Endothelial cell of umbilical vein (primary cell): Measurements from ENCODE around the gene EML1. TPM values are rescaled to one million over a fixed set of nuclear protein-coding genes. Genes with fewer than 3 reads are reported as not detected.

Experiments used
- BruUV-seq: library from RNA; stranded (reverse); fragments of 400-500 nt; replicated peaks from 2 replicates; lab custom pipeline; 2021; lab: Mats Ljungman, UMichigan
- CTCF ChIA-PET: fragments of 300-600, 350-600 bp; sonication (Branson Sonifier 250); formaldehyde crosslinking; loops from one replicate; lab custom pipeline; 2021; ENCODE audit warnings: antibody characterized with exemption, inconsistent platforms; lab: Charles Lee
- POLR2A ChIA-PET: fragments of 300-600, 350-600 bp; sonication (Branson Sonifier 250); formaldehyde crosslinking; loops from one replicate; lab custom pipeline; 2021; ENCODE audit warnings: antibody characterized with exemption, inconsistent platforms; lab: Charles Lee
- DNase-seq: peaks from one replicate; pipeline ENCODE4 v3.0.0-alpha.2; 2011; ENCODE audit warnings: low read depth, low spot score
- FAIRE-seq: peaks from 2 replicates; lab custom pipeline; 2011; peaks lifted over from hg19 to GRCh38; lab: Jason Lieb, UNC
- H2AFZ ChIP-seq: 2 replicates; pipeline ENCODE4 v1.6.0; 2012; ENCODE audit warnings: low read depth, low read length, control low read depth, inconsistent platforms
- H3K27ac ChIP-seq: 2 replicates; pipeline ENCODE4 v1.5.1; 2011; ENCODE audit warnings: low read depth, mild to moderate bottlenecking, control low read depth, low read length, moderate library complexity; ENCODE audit not compliant: insufficient read depth
- H3K27me3 ChIP-seq, 2 experiments: 2 replicates each; pipeline versions ENCODE4 v1.6.0 to v1.6.1; 2011; ENCODE audit warnings: low read length in 2 of 2, mixed read lengths in 1 of 2; ENCODE audit not compliant: control insufficient read depth in 2 of 2, insufficient read depth in 2 of 2
- H3K36me3 ChIP-seq, 2 experiments: 2 replicates in 1 of 2; 3 replicates in 1 of 2; pipeline ENCODE4 v1.5.1; 2011; ENCODE audit warnings: low read length in 2 of 2, mild to moderate bottlenecking in 1 of 2, moderate library complexity in 1 of 2; ENCODE audit not compliant: control insufficient read depth in 2 of 2, insufficient read depth in 2 of 2; ENCODE audit errors: extremely low read depth in 1 of 2
- H3K4me1 ChIP-seq: 3 replicates; pipeline ENCODE4 v1.5.1; 2011; ENCODE audit warnings: mild to moderate bottlenecking, low read length; ENCODE audit not compliant: control insufficient read depth, insufficient read depth; ENCODE audit errors: extremely low read depth
- H3K4me2 ChIP-seq: 2 replicates; pipeline ENCODE4 v1.6.1; 2011; ENCODE audit warnings: low read length, control low read depth, mixed read lengths; ENCODE audit not compliant: insufficient read depth
- H3K4me3 ChIP-seq, 3 experiments: fragments of 200-600 bp in 1 of 3; sonication (generic), shearing (Covaris generic) in 1 of 3; replicated peaks in 1 of 3; 2 replicates each; pipeline ENCODE4 v1.5.1; 2011 to 2016; ENCODE audit warnings: control low read depth in 3 of 3, low read length in 3 of 3, mild to moderate bottlenecking in 2 of 3, inconsistent platforms in 1 of 3, low read depth in 1 of 3, moderate library complexity in 1 of 3; ENCODE audit not compliant: insufficient read depth in 1 of 3
- H3K79me2 ChIP-seq: 2 replicates; pipeline ENCODE4 v1.6.0; 2012; ENCODE audit warnings: low read length, inconsistent platforms; ENCODE audit not compliant: control insufficient read depth, insufficient read depth
- H3K9ac ChIP-seq: replicated peaks from 2 replicates; pipeline ENCODE3; 2011; ENCODE audit warnings: low read length, control low read depth; ENCODE audit not compliant: insufficient read depth; ENCODE audit errors: extremely low read depth
- H3K9me1 ChIP-seq: replicated peaks from 3 replicates; pipeline ENCODE4 v1.6.0; 2011; ENCODE audit warnings: mild to moderate bottlenecking, low read length; ENCODE audit not compliant: control insufficient read depth, insufficient read depth; ENCODE audit errors: extremely low read depth
- H3K9me3 ChIP-seq: replicated peaks from 2 replicates; pipeline ENCODE4 v1.5.1; 2012; ENCODE audit warnings: low read length, inconsistent platforms; ENCODE audit not compliant: control insufficient read depth, insufficient read depth
- H4K20me1 ChIP-seq: replicated peaks from 2 replicates; pipeline ENCODE3; 2011; ENCODE audit warnings: mild to moderate bottlenecking, low read length; ENCODE audit not compliant: control insufficient read depth, insufficient read depth; ENCODE audit errors: extremely low read depth
- EZH2 ChIP-seq: IDR thresholded peaks from 2 replicates; pipeline ENCODE4 v1.6.1; 2012; ENCODE audit warnings: borderline replicate concordance, low read depth, mild to moderate bottlenecking, moderate library complexity, low read length, inconsistent platforms; ENCODE audit not compliant: severe bottlenecking
- FOS ChIP-seq: IDR thresholded peaks from 2 replicates; pipeline ENCODE4 v1.6.1; 2011; ENCODE audit warnings: mild to moderate bottlenecking, low read length, moderate library complexity, borderline replicate concordance; ENCODE audit not compliant: insufficient read depth
- GATA2 ChIP-seq: IDR thresholded peaks from 2 replicates; pipeline ENCODE4 v1.7.0; 2011; ENCODE audit warnings: low read depth, mild to moderate bottlenecking, moderate library complexity, mixed read lengths, low read length; ENCODE audit not compliant: insufficient read length, insufficient read depth
- JUN ChIP-seq: IDR thresholded peaks from 2 replicates; pipeline ENCODE4 v1.6.1; 2011; ENCODE audit warnings: borderline replicate concordance, low read depth; ENCODE audit not compliant: insufficient read length, insufficient read depth
- MYC ChIP-seq: IDR thresholded peaks from one replicate; pipeline ENCODE4 v1.6.1; 2011; ENCODE audit warnings: mild to moderate bottlenecking, low read depth, low read length
- POLR2A ChIP-seq: IDR thresholded peaks from 2 replicates; pipeline ENCODE4 v1.6.1; 2012; ENCODE audit warnings: low read depth, mild to moderate bottlenecking, control low read depth, low read length
- POLR2AphosphoS5 ChIP-seq: IDR thresholded peaks from 2 replicates; pipeline ENCODE4 v1.6.1; 2012; ENCODE audit warnings: low read depth, mild to moderate bottlenecking, control low read depth, low read length, moderate library complexity; ENCODE audit not compliant: insufficient read depth
- dilution Hi-C: fragments of 300-500 bp; cut with MboI; formaldehyde crosslinking; loops from one replicate; pipeline ENCODE4 v1.15.0; 2019; ENCODE audit warnings: low sequenced_read_pairs; ENCODE audit not compliant: extremely low pct_ligation_motif_present
- intact Hi-C: fragments of 100-400 bp; cut with micrococcal nuclease; formaldehyde crosslinking; loops from one replicate; pipeline ENCODE4 v1.10.0; 2022
- polyA plus RNA-seq, 4 experiments: library from polyadenylated mRNA; depleted of rRNA in 3 of 4; stranded (reverse) in 3 of 4; unstranded in 1 of 4; fragments of >200 nt; gene quantifications; 2 replicates each; pipeline versions ENCODE4 v1.2.1 to v1.2.3, GENCODE V29; 2011 to 2012; ENCODE audit warnings: missing spikeins in 1 of 4
- total RNA-seq: library from RNA; stranded (reverse); gene quantifications from 2 replicates; pipeline ENCODE4 v1.2.3, GENCODE V29; 2021
- TF ChIP-seq, protein P1 (sequence below), 2 donors: IDR thresholded peaks; 1 replicate in 1 of 2; 2 replicates in 1 of 2; pipeline ENCODE4 v1.5.1; 2011; ENCODE audit warnings: low read length in 2 of 2, mild to moderate bottlenecking in 2 of 2, moderate library complexity in 2 of 2, control low read depth in 1 of 2, inconsistent platforms in 1 of 2, low read depth in 1 of 2; ENCODE audit not compliant: insufficient read depth in 1 of 2; ENCODE audit errors: extremely low read depth in 1 of 2
- TF ChIP-seq, protein P2 (sequence below): IDR thresholded peaks from 2 replicates; pipeline ENCODE4 v1.6.1; 2011; ENCODE audit not compliant: insufficient read depth, insufficient read length

The EML1 gene
- total and polyA plus RNA-seq, 2 donors (not counting 3 experiments of a cell fraction or from before 2014, with no cell fraction given), result 22.9 to 33.0 TPM

DNA sequence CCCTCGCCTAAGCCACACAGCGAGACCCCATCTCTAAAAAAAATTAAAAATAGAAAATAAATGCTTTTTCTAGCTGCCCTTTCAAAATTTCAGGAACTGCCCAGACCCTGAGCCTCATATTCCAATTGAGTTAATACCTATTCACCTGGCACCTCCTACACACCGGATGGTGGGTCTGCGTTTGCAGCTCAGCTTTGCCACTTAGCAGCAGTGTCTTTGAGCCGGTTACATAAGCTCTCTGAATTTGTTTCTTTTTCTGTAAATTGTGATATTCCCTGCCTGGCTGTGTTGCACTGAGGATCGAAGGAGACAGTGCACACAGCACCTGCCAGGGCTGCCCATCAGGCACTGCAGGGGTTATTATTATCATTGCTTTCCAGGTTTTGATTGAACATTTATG lies 125.6 kb downstream of the EML1 start:
- Histone ChIP-seq H3K4me2 (no peak overlapping the region), H3K79me2 (no peaks in the 10 kb centered on the region), H3K9ac (no peak overlapping the region), H4K20me1 (no peaks in the 10 kb centered on the region), H3K4me1 (no peaks in the 10 kb centered on the region), H2AFZ (no peak overlapping the region), H3K9me1 (no peaks in the 10 kb centered on the region), H3K36me3 (peaks cover 2 to 12% of the 10 kb centered on the region in 2 experiments), H3K27me3 (no peaks in the 10 kb centered on the region), H3K27ac (no peak overlapping the region), H3K9me3 (no peaks in the 10 kb centered on the region), H3K4me3 (no peak overlapping the region)
- dilution Hi-C loops, result no loop called here
- ChIA-PET CTCF (interaction anchor here (1.5 to 1.7 kb wide), 2 partner anchors 19 to 28 kb away, joined by 5 to 7 read pairs; no protein-coding TSS in a partner anchor), POLR2A (no interaction called here)
- no peak for FAIRE-seq
- intact Hi-C loops, result no loop called here
- no TSS peak for BruUV-seq
- TF ChIP-seq POLR2AphosphoS5, result no peak
- no peak for TF ChIP-seq POLR2A
- TF ChIP-seq, protein P1, sequence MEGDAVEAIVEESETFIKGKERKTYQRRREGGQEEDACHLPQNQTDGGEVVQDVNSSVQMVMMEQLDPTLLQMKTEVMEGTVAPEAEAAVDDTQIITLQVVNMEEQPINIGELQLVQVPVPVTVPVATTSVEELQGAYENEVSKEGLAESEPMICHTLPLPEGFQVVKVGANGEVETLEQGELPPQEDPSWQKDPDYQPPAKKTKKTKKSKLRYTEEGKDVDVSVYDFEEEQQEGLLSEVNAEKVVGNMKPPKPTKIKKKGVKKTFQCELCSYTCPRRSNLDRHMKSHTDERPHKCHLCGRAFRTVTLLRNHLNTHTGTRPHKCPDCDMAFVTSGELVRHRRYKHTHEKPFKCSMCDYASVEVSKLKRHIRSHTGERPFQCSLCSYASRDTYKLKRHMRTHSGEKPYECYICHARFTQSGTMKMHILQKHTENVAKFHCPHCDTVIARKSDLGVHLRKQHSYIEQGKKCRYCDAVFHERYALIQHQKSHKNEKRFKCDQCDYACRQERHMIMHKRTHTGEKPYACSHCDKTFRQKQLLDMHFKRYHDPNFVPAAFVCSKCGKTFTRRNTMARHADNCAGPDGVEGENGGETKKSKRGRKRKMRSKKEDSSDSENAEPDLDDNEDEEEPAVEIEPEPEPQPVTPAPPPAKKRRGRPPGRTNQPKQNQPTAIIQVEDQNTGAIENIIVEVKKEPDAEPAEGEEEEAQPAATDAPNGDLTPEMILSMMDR (IDR thresholded peaks at IDR 0.05; ENCODE audit: extremely low read depth in 1 of 2, insufficient read depth in 1 of 2, low read depth in 1 of 2, low read length in 2 of 2), result no peak
- no peak for TF ChIP-seq GATA2
- TF ChIP-seq EZH2, result no peak
- TF ChIP-seq FOS, result no peak
- no peak for TF ChIP-seq MYC
- no peak for TF ChIP-seq JUN
- TF ChIP-seq, protein P2, sequence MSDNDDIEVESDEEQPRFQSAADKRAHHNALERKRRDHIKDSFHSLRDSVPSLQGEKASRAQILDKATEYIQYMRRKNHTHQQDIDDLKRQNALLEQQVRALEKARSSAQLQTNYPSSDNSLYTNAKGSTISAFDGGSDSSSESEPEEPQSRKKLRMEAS, result no peak
- DNase-seq, result no peak
